HCT116 (cell line): ENCODE measurements around the gene TENM3. TPM values are rescaled to one million over a fixed set of nuclear protein-coding genes. Genes with fewer than 3 reads are reported as not detected.

Experiments used
- ATAC-seq: fragments of 200-7000 bp; cut with Tn5 transposase; 2 replicates; pipeline ENCODE4 v1.9.1; 2020; ENCODE audit warnings: mild to moderate bottlenecking, moderate library complexity
- BruUV-seq: library from RNA; stranded (reverse); fragments of 400-500 nt; replicated peaks from 2 replicates; lab custom pipeline; 2021; lab: Mats Ljungman, UMichigan
- CTCF ChIA-PET: fragments of 300-600 bp; sonication (Branson Sonifier 250); formaldehyde crosslinking; loops from one replicate; lab custom pipeline; 2021; ENCODE audit warnings: antibody characterized with exemption; lab: Charles Lee
- POLR2A ChIA-PET: fragments of 300-600, 350-600 bp; sonication (Branson Sonifier 250); formaldehyde crosslinking; loops from one replicate; lab custom pipeline; 2021; ENCODE audit warnings: antibody characterized with exemption; lab: Charles Lee
- RAD21 ChIA-PET, 2 experiments: fragments of 300-600 bp; sonication (Branson Sonifier 250); formaldehyde crosslinking; loops; one replicate each; lab custom pipeline; 2023; ENCODE audit warnings: low total read pairs in 2 of 2; ENCODE audit not compliant: uncharacterized antibody in 2 of 2, unreplicated experiment in 2 of 2, low non-redundant PET in 1 of 2; lab: Charles Lee
- DNase-seq: peaks from one replicate; pipeline ENCODE4 v3.0.0-alpha.2; 2010; ENCODE audit warnings: low read depth, low spot score
- H2AFZ ChIP-seq: fragments of 200-600 bp; shearing (Covaris generic), sonication (generic); 2 replicates; pipeline ENCODE4 v1.6.1; 2017; ENCODE audit warnings: low read depth, mixed run types, mixed read lengths, antibody characterized with exemption, low read length; ENCODE audit not compliant: poor library complexity, severe bottlenecking
- H3K27ac ChIP-seq: 2 replicates; pipeline ENCODE4 v1.5.1; 2012; ENCODE audit warnings: low read depth, low read length
- H3K27me3 ChIP-seq: fragments of 200-600 bp; sonication (generic); 2 replicates; pipeline ENCODE4 v1.6.1; 2016; ENCODE audit warnings: mixed run types, low read length, mixed read lengths; ENCODE audit not compliant: insufficient read depth
- H3K36me3 ChIP-seq, 2 experiments: fragments of 200-500 bp in 1 of 2; fragments of 200-600 bp in 1 of 2; sonication (Bioruptor generic) in 1 of 2; sonication (generic) in 1 of 2; 2 replicates each; pipeline versions ENCODE4 v1.5.1 to v1.6.1; 2014 to 2016; ENCODE audit warnings: low read length in 2 of 2, inconsistent platforms in 1 of 2, mixed read lengths in 1 of 2, mixed run types in 1 of 2; ENCODE audit not compliant: insufficient read depth in 2 of 2, control insufficient read depth in 1 of 2
- H3K4me1 ChIP-seq, 2 experiments: fragments of 200-600 bp in 1 of 2; sonication (generic) in 1 of 2; 2 replicates each; pipeline versions ENCODE4 v1.5.1 to v1.6.1; 2012 to 2017; ENCODE audit warnings: low read length in 2 of 2, inconsistent platforms in 1 of 2, mild to moderate bottlenecking in 1 of 2, mixed read lengths in 1 of 2, mixed run types in 1 of 2, moderate library complexity in 1 of 2; ENCODE audit not compliant: insufficient read depth in 2 of 2, control insufficient read depth in 1 of 2
- H3K4me2 ChIP-seq: fragments of 200-600 bp; sonication (generic); 2 replicates; pipeline ENCODE4 v1.6.1; 2017; ENCODE audit warnings: mixed run types, low read length, mixed read lengths
- H3K4me3 ChIP-seq, 2 experiments: fragments of 200-600 bp in 1 of 2; sonication (generic) in 1 of 2; replicated peaks in 1 of 2; 2 replicates each; pipeline ENCODE4 v1.5.1; 2011 to 2016; ENCODE audit warnings: low read length in 2 of 2, control low read depth in 1 of 2, low read depth in 1 of 2, mild to moderate bottlenecking in 1 of 2, mixed read lengths in 1 of 2, mixed run types in 1 of 2
- H3K79me2 ChIP-seq: fragments of 200-600 bp; sonication (generic); 2 replicates; pipeline ENCODE4 v1.6.1; 2017; ENCODE audit warnings: mild to moderate bottlenecking, mixed run types, low read length, moderate library complexity, mixed read lengths; ENCODE audit not compliant: insufficient read depth
- H3K9ac ChIP-seq: fragments of 200-600 bp; sonication (generic); 2 replicates; pipeline ENCODE4 v1.6.1; 2016; ENCODE audit warnings: low read length, mixed read lengths
- H3K9me2 ChIP-seq: fragments of 200-600 bp; sonication (generic), shearing (Covaris generic); 2 replicates; pipeline ENCODE4 v1.6.1; 2017; ENCODE audit warnings: mixed run types, mild to moderate bottlenecking, moderate library complexity; ENCODE audit not compliant: insufficient read depth
- H3K9me3 ChIP-seq, 2 experiments: fragments of 200-500 bp in 1 of 2; fragments of 200-600 bp in 1 of 2; sonication (Bioruptor generic) in 1 of 2; sonication (generic) in 1 of 2; 2 replicates each; pipeline ENCODE4 v1.6.1; 2014 to 2017; ENCODE audit warnings: low read length in 2 of 2, mixed read lengths in 2 of 2, inconsistent platforms in 1 of 2, low read depth in 1 of 2, mild to moderate bottlenecking in 1 of 2, mixed run types in 1 of 2, moderate library complexity in 1 of 2; ENCODE audit not compliant: control insufficient read depth in 1 of 2, insufficient read depth in 1 of 2
- H4K20me1 ChIP-seq: fragments of 200-600 bp; sonication (generic), shearing (Covaris generic); 2 replicates; pipeline ENCODE4 v1.6.1; 2017; ENCODE audit warnings: mixed run types, mild to moderate bottlenecking, moderate library complexity; ENCODE audit not compliant: insufficient read depth
- CBX3 ChIP-seq: IDR thresholded peaks from 2 replicates; pipeline ENCODE4 v1.6.1; 2012; ENCODE audit warnings: low read depth
- CEBPB ChIP-seq: IDR thresholded peaks from 2 replicates; pipeline ENCODE4 v1.6.1; 2012; ENCODE audit warnings: low read depth
- ELF1 ChIP-seq: IDR thresholded peaks from 2 replicates; pipeline ENCODE4 v1.6.1; 2012; ENCODE audit warnings: low read depth, borderline replicate concordance
- EZH2 ChIP-seq: fragments of 200-600 bp; sonication (generic); IDR thresholded peaks from 2 replicates; pipeline ENCODE4 v1.6.1; 2017; ENCODE audit warnings: antibody characterized with exemption, mixed run types
- FOSL1 ChIP-seq: IDR thresholded peaks from 2 replicates; pipeline ENCODE4 v1.6.1; 2012; ENCODE audit warnings: low read depth
- JUND ChIP-seq: IDR thresholded peaks from 2 replicates; pipeline ENCODE4 v1.6.1; 2012
- MAX ChIP-seq: IDR thresholded peaks from 2 replicates; pipeline ENCODE4 v1.6.1; 2012
- POLR2AphosphoS5 ChIP-seq: IDR thresholded peaks from 2 replicates; pipeline ENCODE4 v1.6.1; 2011; ENCODE audit warnings: mild to moderate bottlenecking, low read depth, low read length, moderate library complexity
- RAD21 ChIP-seq: IDR thresholded peaks from 2 replicates; pipeline ENCODE4 v1.6.1; 2012; ENCODE audit warnings: low read depth, mild to moderate bottlenecking
- SIN3A ChIP-seq: IDR thresholded peaks from 2 replicates; pipeline ENCODE4 v1.6.1; 2012; ENCODE audit warnings: low read depth
- SRF ChIP-seq: IDR thresholded peaks from 2 replicates; pipeline ENCODE4 v1.6.1; 2012; ENCODE audit warnings: low read depth
- TCF7L2 ChIP-seq: IDR thresholded peaks from 2 replicates; pipeline ENCODE4 v1.7.0; 2011; ENCODE audit warnings: borderline replicate concordance, inconsistent platforms; ENCODE audit not compliant: insufficient read depth, insufficient read length; ENCODE audit errors: extremely low read depth
- YY1 ChIP-seq: IDR thresholded peaks from 2 replicates; pipeline ENCODE4 v1.6.1; 2011; ENCODE audit warnings: low read length, low read depth, moderate library complexity, mild to moderate bottlenecking; ENCODE audit not compliant: insufficient replicate concordance; ENCODE audit errors: extremely low read depth
- ZBTB33 ChIP-seq: IDR thresholded peaks from 2 replicates; pipeline ENCODE4 v1.6.1; 2011; ENCODE audit warnings: mild to moderate bottlenecking, low read length, moderate library complexity; ENCODE audit not compliant: insufficient replicate concordance; ENCODE audit errors: extremely low read depth
- ZFX ChIP-seq: fragments of 450-650 bp; IDR thresholded peaks from 2 replicates; pipeline ENCODE4 v1.6.1; 2017
- ZNF274 ChIP-seq: fragments of 200-500 bp; sonication (Bioruptor generic); IDR thresholded peaks from 2 replicates; pipeline ENCODE4 v1.6.1; 2014; ENCODE audit warnings: mild to moderate bottlenecking, low read depth, low read length, inconsistent platforms
- intact Hi-C: fragments of 100-400 bp; cut with micrococcal nuclease; formaldehyde crosslinking; loops from 2 replicates; pipeline ENCODE4 v1.10.0; 2022
- total RNA-seq: library from RNA; stranded (reverse); gene quantifications from one replicate; pipeline ENCODE4 v1.2.1, GENCODE V29; 2021; ENCODE audit not compliant: unreplicated experiment

TENM3 gene
- total RNA-seq, 1 experiment from 2014 or later: 0.54 TPM

GRCh38 chr4:182394181-182394580, 151.0 kb downstream of the TENM3 start (continued):
- TF ChIP-seq ZNF274: no peak
- no peak for TF ChIP-seq ZBTB33

- POLR2A ChIA-PET: no interaction called here
Observed at GRCh38 chr4:182400081-182400480, 156.9 kb downstream of the TENM3 start.

GRCh38 chr4:182400790-182401189, 157.6 kb downstream of the TENM3 start:
- Histone ChIP-seq H3K9me2 (no peaks in the 10 kb centered on the region), H3K4me3 (no peak overlapping the region), H3K79me2 (no peaks in the 10 kb centered on the region), H2AFZ (no peak overlapping the region), H3K9ac (no peak overlapping the region), H3K4me1 (no peaks in the 10 kb centered on the region), H3K4me2 (no peak overlapping the region), H3K36me3 (no peaks in the 10 kb centered on the region), H3K27ac (no peak overlapping the region), H4K20me1 (no peaks in the 10 kb centered on the region), H3K27me3 (peaks cover 40% of the 10 kb centered on the region), H3K9me3 (no peaks in the 10 kb centered on the region)
- no TSS peak for BruUV-seq
- ChIA-PET POLR2A (no interaction called here), RAD21 (no interaction called here), CTCF (no interaction called here)
- ATAC-seq: no peak
- intact Hi-C loops: loop anchor here (1.0 kb wide), 1 partner anchor 28 kb away; no protein-coding TSS in a partner anchor
- no peak for DNase-seq
- TF ChIP-seq POLR2AphosphoS5 (no peak), SRF (no peak), JUND (no peak), ELF1 (no peak), MAX (no peak), CBX3 (no peak), ZFX (no peak), CEBPB (no peak), RAD21 (no peak), FOSL1 (no peak), ZNF274 (no peak), YY1 (no peak), SIN3A (no peak), TCF7L2 (no peak), EZH2 (no peak)

More at GRCh38 chr4:182400081-182400480, 156.9 kb downstream of the TENM3 start:
- no peak for TF ChIP-seq MAX
- TF ChIP-seq EZH2: no peak
- TF ChIP-seq CEBPB: no peak
- no peak overlapping the region for H3K9ac ChIP-seq
- no peak overlapping the region for H3K27ac ChIP-seq
- H3K9me3 ChIP-seq: no peaks in the 10 kb centered on the region
- intact Hi-C loops: no loop called here
- CTCF ChIA-PET: no interaction called here
- ATAC-seq: no peak
- no peak overlapping the region for H3K4me2 ChIP-seq
- no peaks in the 10 kb centered on the region for H3K4me1 ChIP-seq
- no peak overlapping the region for H3K4me3 ChIP-seq
- H2AFZ ChIP-seq: no peak overlapping the region
- peaks cover 40% of the 10 kb centered on the region for H3K27me3 ChIP-seq
- no peaks in the 10 kb centered on the region for H3K9me2 ChIP-seq
- RAD21 ChIA-PET: no interaction called here
- H3K79me2 ChIP-seq: no peaks in the 10 kb centered on the region
- no TSS peak for BruUV-seq
- DNase-seq: no peak
- no peaks in the 10 kb centered on the region for H3K36me3 ChIP-seq
- no peaks in the 10 kb centered on the region for H4K20me1 ChIP-seq
